Measurements from ENCODE around the gene RASSF8. TPM values are rescaled to one million over a fixed set of nuclear protein-coding genes. Genes with fewer than 3 reads are reported as not detected.
"Not testable (repeated sequence)": the region's sequence is repeated elsewhere in the genome, so short reads cannot be mapped to it uniquely, and the experiment has no call there.

The RASSF8 gene
- total RNA-seq, 1 donor from 2014 or later, result 74.3 TPM

GRCh38 chr12:26047401-26048226, 89.1 kb downstream of the RASSF8 start:
- no peak for DNase-seq (ENCODE audit: extremely low spot score, unreplicated experiment)

DNA sequence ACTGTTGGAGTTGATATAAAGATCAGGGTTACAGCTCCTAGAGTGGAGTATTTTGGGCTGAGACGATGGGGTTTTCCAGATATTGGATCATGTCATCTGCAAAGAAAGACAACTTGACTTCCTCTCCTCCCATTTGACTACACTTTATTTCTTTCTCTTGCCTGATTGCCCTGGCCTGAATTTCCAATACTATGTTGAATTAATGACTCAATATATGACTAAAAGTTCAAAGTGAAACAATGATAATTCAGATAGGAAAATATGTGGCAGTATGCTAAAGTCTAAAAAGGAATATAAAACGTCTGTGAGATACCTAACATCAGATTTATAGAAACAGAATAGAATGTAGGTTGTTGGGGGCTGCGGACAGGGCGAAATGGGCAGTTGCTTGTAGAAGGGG, 94.2 kb downstream of the RASSF8 start:
- Mint-ChIP-seq H3K4me1 (ENCODE audit: unreplicated experiment) (peaks cover 33% of the 10 kb centered on the region), H3K36me3 (ENCODE audit: unreplicated experiment) (peaks cover 11% of the 10 kb centered on the region), H3K4me3 (ENCODE audit: unreplicated experiment) (no peak overlapping the region), H3K27ac (ENCODE audit: unreplicated experiment) (peak overlapping the region; percentile 23), H3K9me3 (ENCODE audit: unreplicated experiment) (no peaks in the 10 kb centered on the region), H3K27me3 (ENCODE audit: unreplicated experiment) (no peaks in the 10 kb centered on the region)
- DNase-seq (ENCODE audit: extremely low spot score, unreplicated experiment), result no peak
- TF ChIP-seq, protein P1, sequence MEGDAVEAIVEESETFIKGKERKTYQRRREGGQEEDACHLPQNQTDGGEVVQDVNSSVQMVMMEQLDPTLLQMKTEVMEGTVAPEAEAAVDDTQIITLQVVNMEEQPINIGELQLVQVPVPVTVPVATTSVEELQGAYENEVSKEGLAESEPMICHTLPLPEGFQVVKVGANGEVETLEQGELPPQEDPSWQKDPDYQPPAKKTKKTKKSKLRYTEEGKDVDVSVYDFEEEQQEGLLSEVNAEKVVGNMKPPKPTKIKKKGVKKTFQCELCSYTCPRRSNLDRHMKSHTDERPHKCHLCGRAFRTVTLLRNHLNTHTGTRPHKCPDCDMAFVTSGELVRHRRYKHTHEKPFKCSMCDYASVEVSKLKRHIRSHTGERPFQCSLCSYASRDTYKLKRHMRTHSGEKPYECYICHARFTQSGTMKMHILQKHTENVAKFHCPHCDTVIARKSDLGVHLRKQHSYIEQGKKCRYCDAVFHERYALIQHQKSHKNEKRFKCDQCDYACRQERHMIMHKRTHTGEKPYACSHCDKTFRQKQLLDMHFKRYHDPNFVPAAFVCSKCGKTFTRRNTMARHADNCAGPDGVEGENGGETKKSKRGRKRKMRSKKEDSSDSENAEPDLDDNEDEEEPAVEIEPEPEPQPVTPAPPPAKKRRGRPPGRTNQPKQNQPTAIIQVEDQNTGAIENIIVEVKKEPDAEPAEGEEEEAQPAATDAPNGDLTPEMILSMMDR (IDR thresholded peaks at IDR 0.05), result no peak

More at GRCh38 chr12:26047401-26048226, 89.1 kb downstream of the RASSF8 start:
- Mint-ChIP-seq H3K36me3 (ENCODE audit: unreplicated experiment) (no peaks in the 10 kb centered on the region), H3K27ac (ENCODE audit: unreplicated experiment) (no peak overlapping the region), H3K4me1 (ENCODE audit: unreplicated experiment) (peaks cover 28% of the 10 kb centered on the region), H3K4me3 (ENCODE audit: unreplicated experiment) (no peak overlapping the region), H3K9me3 (ENCODE audit: unreplicated experiment) (no peaks in the 10 kb centered on the region), H3K27me3 (ENCODE audit: unreplicated experiment) (no peaks in the 10 kb centered on the region)
- TF ChIP-seq, protein P1 (IDR thresholded peaks at IDR 0.05), result no peak

GRCh38 chr12:26054383-26054782, 95.9 kb downstream of the RASSF8 start:
- Mint-ChIP-seq H3K27me3 (ENCODE audit: unreplicated experiment) (no peaks in the 10 kb centered on the region), H3K27ac (ENCODE audit: unreplicated experiment) (no peak overlapping the region), H3K9me3 (ENCODE audit: unreplicated experiment) (no peaks in the 10 kb centered on the region), H3K4me3 (ENCODE audit: unreplicated experiment) (no peak overlapping the region), H3K36me3 (ENCODE audit: unreplicated experiment) (peaks cover 18% of the 10 kb centered on the region), H3K4me1 (ENCODE audit: unreplicated experiment) (peaks cover 44% of the 10 kb centered on the region)
- DNase-seq (ENCODE audit: extremely low spot score, unreplicated experiment), result no peak
- TF ChIP-seq, protein P1 (IDR thresholded peaks at IDR 0.05), result no peak

- no peak overlapping the region for H3K4me3 Mint-ChIP-seq (ENCODE audit: unreplicated experiment)
- H3K27me3 Mint-ChIP-seq (ENCODE audit: unreplicated experiment), result no peaks in the 10 kb centered on the region
- DNase-seq (ENCODE audit: extremely low spot score, unreplicated experiment), result no peak
- H3K9me3 Mint-ChIP-seq (ENCODE audit: unreplicated experiment), result no peaks in the 10 kb centered on the region
- H3K4me1 Mint-ChIP-seq (ENCODE audit: unreplicated experiment), result peaks cover 44% of the 10 kb centered on the region
- TF ChIP-seq, protein P1 (IDR thresholded peaks at IDR 0.05), result no peak
- peaks cover 18% of the 10 kb centered on the region for H3K36me3 Mint-ChIP-seq (ENCODE audit: unreplicated experiment)
- no peak overlapping the region for H3K27ac Mint-ChIP-seq (ENCODE audit: unreplicated experiment)
These were observed 96.6 kb downstream of the RASSF8 start for GRCh38 chr12:26055087-26055486.

DNA sequence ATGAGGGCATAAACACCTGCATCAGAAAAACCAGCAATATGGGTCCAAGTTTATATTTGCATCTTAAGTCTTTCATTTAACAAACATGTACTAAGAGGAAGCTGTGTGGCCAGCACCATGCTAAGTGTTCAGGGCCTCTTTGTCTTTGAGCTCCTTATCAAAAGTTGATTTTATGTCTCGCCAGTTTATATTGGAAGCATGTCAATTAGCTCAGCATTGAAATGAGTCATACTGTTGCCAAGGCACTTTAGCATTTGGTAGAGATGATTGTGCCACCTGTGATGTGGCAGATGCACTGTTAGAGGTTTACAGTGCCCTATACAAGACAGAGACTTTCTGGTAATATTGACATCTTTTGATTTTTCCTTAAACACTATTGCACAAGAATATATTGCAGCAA, 97.9 kb downstream of the RASSF8 start:
- H3K36me3 Mint-ChIP-seq (ENCODE audit: unreplicated experiment), result peaks cover 18% of the 10 kb centered on the region
- H3K9me3 Mint-ChIP-seq (ENCODE audit: unreplicated experiment), result no peaks in the 10 kb centered on the region
- no peak for DNase-seq (ENCODE audit: extremely low spot score, unreplicated experiment)
- TF ChIP-seq, protein P1 (IDR thresholded peaks at IDR 0.05), result no peak
- H3K27ac Mint-ChIP-seq (ENCODE audit: unreplicated experiment), result no peak overlapping the region
- H3K4me3 Mint-ChIP-seq (ENCODE audit: unreplicated experiment), result no peak overlapping the region
- H3K4me1 Mint-ChIP-seq (ENCODE audit: unreplicated experiment), result peaks cover 44% of the 10 kb centered on the region
- H3K27me3 Mint-ChIP-seq (ENCODE audit: unreplicated experiment), result no peaks in the 10 kb centered on the region

DNA sequence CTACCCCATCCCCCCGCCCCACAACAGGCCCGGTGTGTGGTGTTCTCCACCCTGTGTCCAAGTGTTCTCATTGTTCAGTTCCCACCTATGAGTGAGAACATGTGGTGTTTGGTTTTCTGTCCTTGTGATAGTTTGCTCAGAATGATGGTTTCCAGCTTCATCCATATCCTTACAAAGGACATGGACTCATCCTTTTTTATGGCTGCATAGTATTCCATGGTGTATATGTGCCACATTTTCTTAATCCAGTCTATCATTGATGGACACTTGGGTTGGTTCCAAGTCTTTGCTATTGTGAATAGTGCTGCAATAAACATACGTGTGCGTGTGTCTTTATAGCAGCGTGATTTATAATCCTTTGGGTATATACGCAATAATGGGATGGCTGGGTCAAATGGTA, 98.8 kb downstream of the RASSF8 start:
- DNase-seq (ENCODE audit: extremely low spot score, unreplicated experiment); H3K27me3 Mint-ChIP-seq (ENCODE audit: unreplicated experiment); H3K9me3 Mint-ChIP-seq (ENCODE audit: unreplicated experiment); H3K27ac Mint-ChIP-seq (ENCODE audit: unreplicated experiment); H3K4me3 Mint-ChIP-seq (ENCODE audit: unreplicated experiment): not testable (repeated sequence)
- peaks cover 48% of the 10 kb centered on the region for H3K4me1 Mint-ChIP-seq (ENCODE audit: unreplicated experiment)
- peaks cover 18% of the 10 kb centered on the region for H3K36me3 Mint-ChIP-seq (ENCODE audit: unreplicated experiment)
